ENCODE data around the gene ANK3. TPM values are rescaled to one million over a fixed set of nuclear protein-coding genes. Genes with fewer than 3 reads are reported as not detected.

The ANK3 gene
- polyA plus RNA-seq, 1 donor (not counting 4 experiments of a cell fraction or from before 2014, with no cell fraction given), result 8.3 TPM

GRCh38 chr10:60385399-60385738 lies 4.3 kb downstream of the ANK3 start:
- H3K27ac ChIP-seq (ENCODE audit: control insufficient read depth, insufficient read depth, low read length), result no peak overlapping the region
- dilution Hi-C loops (cut with MboI; ENCODE audit: extremely low pct_ligation_motif_present, low sequenced_read_pairs), result no loop called here
- no peak overlapping the region for H2AFZ ChIP-seq (ENCODE audit: control insufficient read depth, low read length)
- no peak overlapping the region for H3K4me2 ChIP-seq (ENCODE audit: control insufficient read depth, extremely low read depth, insufficient read depth, low read depth, low read length)
- no peak overlapping the region for H3K9ac ChIP-seq (ENCODE audit: control insufficient read depth, extremely low read depth, insufficient read depth, low read length)
- H3K9me3 ChIP-seq (ENCODE audit: control insufficient read depth, low read depth, low read length), result no peaks in the 10 kb centered on the region
- peaks cover 27% of the 10 kb centered on the region for H3K4me1 ChIP-seq (ENCODE audit: control insufficient read depth, extremely low read depth, insufficient read depth, low read length)
- H3K27me3 ChIP-seq (ENCODE audit: control insufficient read depth, extremely low read depth, insufficient read depth, low read length), result no peaks in the 10 kb centered on the region
- no peaks in the 10 kb centered on the region for H3K9me1 ChIP-seq (ENCODE audit: control insufficient read depth, extremely low read depth, insufficient read depth, low read length)
- no peaks in the 10 kb centered on the region for H3K79me2 ChIP-seq (ENCODE audit: control insufficient read depth, insufficient read depth, low read length)
- H3K4me3 ChIP-seq (ENCODE audit: control insufficient read depth in 2 of 3, extremely low read depth in 1 of 3, insufficient read depth in 2 of 3, low read depth in 1 of 3, low read length in 3 of 3), result no peak overlapping the region
- TF ChIP-seq CTCF (optimal IDR thresholded peaks at IDR 0.05 in 1 of 3, IDR thresholded peaks at IDR 0.05 in 1 of 3, conservative IDR thresholded peaks at IDR 0.05 in 1 of 3; ENCODE audit: extremely low read depth in 1 of 3, insufficient read depth in 2 of 3, low read length in 3 of 3) (no peak), EZH2 (IDR thresholded peaks at IDR 0.05; ENCODE audit: low read length) (no peak)
- no peaks in the 10 kb centered on the region for H4K20me1 ChIP-seq (ENCODE audit: control insufficient read depth, extremely low read depth, insufficient read depth, low read length)
- no peaks in the 10 kb centered on the region for H3K36me3 ChIP-seq (ENCODE audit: control insufficient read depth in 2 of 2, extremely low read depth in 1 of 2, insufficient read depth in 2 of 2, low read length in 2 of 2)
- FAIRE-seq (no peak), DNase-seq (ENCODE audit: low read depth, low spot score) (no peak)

DNA sequence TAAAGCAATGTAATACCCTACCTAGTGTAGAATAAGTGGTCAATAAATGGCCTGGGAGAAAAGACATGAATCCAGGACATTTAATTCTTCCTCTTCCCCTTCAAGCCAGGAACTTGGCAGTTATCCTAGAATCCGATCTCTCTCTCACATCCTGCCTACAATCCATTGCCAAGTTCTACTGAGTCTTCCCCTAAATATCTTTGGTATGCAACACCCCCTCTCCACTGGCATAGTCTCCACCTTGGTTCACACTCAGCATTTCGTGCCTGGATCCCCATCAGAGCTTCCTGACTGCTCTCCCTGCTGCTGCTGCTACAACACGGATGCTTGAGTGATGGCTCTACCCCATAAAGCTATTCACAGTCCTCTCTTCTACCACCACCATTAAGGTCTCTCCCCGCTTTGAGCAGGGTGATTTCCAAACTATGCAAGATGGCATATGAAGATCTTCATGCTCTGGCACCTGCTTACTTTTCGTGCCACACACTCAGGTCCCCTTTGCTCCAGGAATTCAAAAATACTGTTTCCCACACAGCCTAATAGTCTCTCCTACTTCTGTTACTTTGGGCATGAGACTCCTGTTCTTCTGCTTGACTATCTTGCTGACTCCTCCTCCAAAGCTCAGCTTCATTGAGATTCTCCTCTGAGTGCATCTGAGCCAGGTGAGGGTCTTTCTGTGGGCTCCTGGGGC lies 4.8 kb downstream of the ANK3 start:
- dilution Hi-C loops (cut with MboI; ENCODE audit: extremely low pct_ligation_motif_present, low sequenced_read_pairs), result no loop called here
- Histone ChIP-seq H4K20me1 (ENCODE audit: control insufficient read depth, extremely low read depth, insufficient read depth, low read length) (no peaks in the 10 kb centered on the region), H3K36me3 (ENCODE audit: control insufficient read depth in 2 of 2, extremely low read depth in 1 of 2, insufficient read depth in 2 of 2, low read length in 2 of 2) (no peaks in the 10 kb centered on the region), H3K27ac (ENCODE audit: control insufficient read depth, insufficient read depth, low read length) (no peak overlapping the region), H3K27me3 (ENCODE audit: control insufficient read depth, extremely low read depth, insufficient read depth, low read length) (no peaks in the 10 kb centered on the region), H3K4me1 (ENCODE audit: control insufficient read depth, extremely low read depth, insufficient read depth, low read length) (peaks cover 27% of the 10 kb centered on the region), H3K9me1 (ENCODE audit: control insufficient read depth, extremely low read depth, insufficient read depth, low read length) (no peaks in the 10 kb centered on the region), H3K79me2 (ENCODE audit: control insufficient read depth, insufficient read depth, low read length) (no peaks in the 10 kb centered on the region), H3K4me3 (ENCODE audit: control insufficient read depth in 2 of 3, extremely low read depth in 1 of 3, insufficient read depth in 2 of 3, low read depth in 1 of 3, low read length in 3 of 3) (no peak overlapping the region), H3K4me2 (ENCODE audit: control insufficient read depth, extremely low read depth, insufficient read depth, low read depth, low read length) (peak overlapping the region; percentile 58), H3K9ac (ENCODE audit: control insufficient read depth, extremely low read depth, insufficient read depth, low read length) (no peak overlapping the region), H3K9me3 (ENCODE audit: control insufficient read depth, low read depth, low read length) (no peaks in the 10 kb centered on the region), H2AFZ (ENCODE audit: control insufficient read depth, low read length) (peak overlapping the region; percentile 50)
- DNase-seq (ENCODE audit: low read depth, low spot score) (peak; percentile 44), FAIRE-seq (peak; percentile 100)
- TF ChIP-seq EZH2 (IDR thresholded peaks at IDR 0.05; ENCODE audit: low read length), result no peak
- no peak for TF ChIP-seq CTCF (optimal IDR thresholded peaks at IDR 0.05 in 1 of 3, IDR thresholded peaks at IDR 0.05 in 1 of 3, conservative IDR thresholded peaks at IDR 0.05 in 1 of 3; ENCODE audit: extremely low read depth in 1 of 3, insufficient read depth in 2 of 3, low read length in 3 of 3)

Measured in keratinocyte (primary cell).